HepG2 (cell line): ENCODE results near the gene KMT2E. TPM values are rescaled to one million over a fixed set of nuclear protein-coding genes. Genes with fewer than 3 reads are reported as not detected.

ENCODE experiments used
- ATAC-seq: fragments of 200-7000 bp; cut with Tn5 transposase; 3 replicates; pipeline ENCODE4 v1.9.1; 2020; ENCODE audit warnings: mild to moderate bottlenecking, moderate library complexity
- BruUV-seq: library from RNA; stranded (reverse); fragments of 400-500 nt; replicated peaks from 2 replicates; lab custom pipeline; 2021; lab: Mats Ljungman, UMichigan
- CTCF ChIA-PET: fragments of 300-600 bp; formaldehyde crosslinking; extraction: SDS; loops from one replicate; lab custom pipeline; 2021; ENCODE audit warnings: low total read pairs, inconsistent platforms, low intra/inter-chr PET ratio; lab: Yijun Ruan, JAX
- POLR2A ChIA-PET: fragments of 350-600 bp; sonication (Branson Sonifier 250); formaldehyde crosslinking; loops from one replicate; lab custom pipeline; 2020; ENCODE audit warnings: antibody characterized with exemption, inconsistent platforms; lab: Yijun Ruan, JAX
- DNase-seq: peaks from one replicate; pipeline ENCODE4 v3.0.0-alpha.2; 2015; ENCODE audit warnings: low spot score
- FAIRE-seq: peaks from 3 replicates; lab custom pipeline; 2011; peaks lifted over from hg19 to GRCh38; lab: Jason Lieb, UNC
- H2AFZ ChIP-seq: one replicate; pipeline ENCODE4 v1.6.1; 2011; ENCODE audit warnings: low read length, inconsistent platforms
- H3K27ac ChIP-seq: fragments of 300-600 bp; 3 replicates; pipeline ENCODE4 v1.8.0; 2011; ENCODE audit warnings: mixed run types, mild to moderate bottlenecking, mixed read lengths, low read length, inconsistent platforms; ENCODE audit not compliant: insufficient read depth; ENCODE audit errors: extremely low read length
- H3K27me3 ChIP-seq, 2 experiments: fragments of 200-600 bp in 1 of 2; 2 replicates in 1 of 2; 3 replicates in 1 of 2; pipeline versions ENCODE4 v1.6.0 to v1.8.0; 2011; ENCODE audit warnings: low read length in 2 of 2, mild to moderate bottlenecking in 2 of 2, moderate library complexity in 2 of 2, inconsistent platforms in 1 of 2; ENCODE audit not compliant: insufficient read depth in 2 of 2, control insufficient read depth in 1 of 2
- H3K36me3 ChIP-seq, 2 experiments: fragments of 200-600 bp in 1 of 2; replicated peaks in 1 of 2; 2 replicates in 1 of 2; 3 replicates in 1 of 2; pipeline versions ENCODE4 v1.5.1 to v1.8.0; 2011; ENCODE audit warnings: low read length in 2 of 2, inconsistent platforms in 1 of 2; ENCODE audit not compliant: insufficient read depth in 2 of 2, control insufficient read depth in 1 of 2
- H3K4me1 ChIP-seq: 2 replicates; pipeline ENCODE4 v1.5.1; 2012; ENCODE audit warnings: low read length, inconsistent platforms; ENCODE audit not compliant: insufficient read depth
- H3K4me2 ChIP-seq: 2 replicates; pipeline ENCODE4 v1.6.0; 2011; ENCODE audit warnings: low read depth, low read length, inconsistent platforms
- H3K4me3 ChIP-seq, 3 experiments: fragments of 200-600 bp in 1 of 3; sonication (generic), shearing (Covaris generic) in 1 of 3; replicated peaks in 1 of 3; 2 replicates each; pipeline ENCODE4 v1.5.1; 2011 to 2016; ENCODE audit warnings: low read length in 3 of 3, inconsistent platforms in 2 of 3, low read depth in 2 of 3, mild to moderate bottlenecking in 2 of 3, control low read depth in 1 of 3, mixed read lengths in 1 of 3; ENCODE audit not compliant: insufficient read depth in 1 of 3
- H3K79me2 ChIP-seq: one replicate; pipeline ENCODE4 v1.6.1; 2011; ENCODE audit warnings: low read length, inconsistent platforms; ENCODE audit not compliant: insufficient read depth
- H3K9ac ChIP-seq: 2 replicates; pipeline ENCODE4 v1.6.0; 2011; ENCODE audit warnings: mild to moderate bottlenecking, low read depth, low read length, inconsistent platforms; ENCODE audit not compliant: insufficient read depth
- H3K9me3 ChIP-seq: 2 replicates; pipeline ENCODE4 v1.5.1; 2012; ENCODE audit warnings: mild to moderate bottlenecking, low read length
- H4K20me1 ChIP-seq: 2 replicates; pipeline ENCODE4 v1.6.0; 2011; ENCODE audit warnings: inconsistent platforms, mild to moderate bottlenecking, low read length, moderate library complexity; ENCODE audit not compliant: insufficient read depth
- GATAD2A ChIP-seq: IDR thresholded peaks from 2 replicates; pipeline ENCODE4 v1.6.1; 2016
- GTF2F1 ChIP-seq: fragments of 150-350 bp; IDR thresholded peaks from 2 replicates; pipeline ENCODE4 v1.6.1; 2014; ENCODE audit warnings: low read length
- HNRNPL ChIP-seq: fragments of 200-400 bp; formaldehyde crosslinking; IDR thresholded peaks from 2 replicates; pipeline ENCODE4 v1.6.1; 2017; ENCODE audit warnings: mild to moderate bottlenecking, low read depth, low read length
- PLSCR1 ChIP-seq: sonication (generic); formaldehyde crosslinking; IDR thresholded peaks from 2 replicates; pipeline ENCODE4 v1.5.0; 2020; ENCODE audit warnings: missing genetic modification reagents, mild to moderate bottlenecking, borderline replicate concordance
- RXRA ChIP-seq: sonication (generic); formaldehyde crosslinking; IDR thresholded peaks from 2 replicates; pipeline ENCODE4 v1.5.1; 2020; ENCODE audit warnings: missing genetic modification reagents
- SCMH1 ChIP-seq: sonication (generic); formaldehyde crosslinking; IDR thresholded peaks from 2 replicates; pipeline ENCODE4 v1.9.0; 2021; ENCODE audit warnings: missing genetic modification reagents, mild to moderate bottlenecking, borderline replicate concordance
- SOX6 ChIP-seq, 2 experiments: fragments of 450-650 bp in 1 of 2; sonication (generic) in 1 of 2; formaldehyde crosslinking in 1 of 2; IDR thresholded peaks; 2 replicates each; pipeline versions ENCODE4 v1.4.0 to v1.6.1; 2017 to 2020; ENCODE audit warnings: antibody characterized with exemption in 1 of 2, mild to moderate bottlenecking in 1 of 2, missing genetic modification reagents in 1 of 2
- ZC3H13 ChIP-seq: sonication (generic); formaldehyde crosslinking; IDR thresholded peaks from 2 replicates; pipeline ENCODE4 v1.8.1; 2023; ENCODE audit warnings: mild to moderate bottlenecking, missing genetic modification reagents, moderate library complexity
- ZNF292 ChIP-seq: sonication (generic); formaldehyde crosslinking; IDR thresholded peaks from 2 replicates; pipeline ENCODE4 v1.8.1; 2022; ENCODE audit warnings: mild to moderate bottlenecking, low read depth, missing genetic modification reagents, borderline replicate concordance
- ZNF768 ChIP-seq: sonication (generic); formaldehyde crosslinking; IDR thresholded peaks from 2 replicates; pipeline ENCODE4 v1.4.0; 2020; ENCODE audit warnings: missing genetic modification reagents
- WGBS: methylation state at CpG from one replicate; pipeline ENCODE4 v1.1.6; 2017; ENCODE audit warnings: low lambda C conversion rate; 5-methylcytosine and 5-hydroxymethylcytosine counted together
- in situ Hi-C: cut with HindIII; loops from 2 replicates; pipeline ENCODE4 v1.10.0; 2017; ENCODE audit warnings: low pct_unique_long_range_greater_than_20kb; ENCODE audit not compliant: extremely low pct_ligation_motif_present
- intact Hi-C: fragments of 100-400 bp; cut with micrococcal nuclease; formaldehyde crosslinking; loops from one replicate; pipeline ENCODE4 v1.10.0; 2022; ENCODE audit not compliant: unreplicated experiment
- polyA plus RNA-seq, 8 experiments: library from polyadenylated mRNA; depleted of rRNA in 3 of 8; stranded (reverse) in 7 of 8; unstranded in 1 of 8; fragments of >200 nt; fragmentation: Illumina TruSeq in 4 of 8; extraction: Trizol in 4 of 8; gene quantifications; 2 replicates each; pipeline versions ENCODE4 v1.2.1 to v1.2.3, GENCODE V29; 2011 to 2016; ENCODE audit warnings: low read depth in 4 of 8, missing spikeins in 1 of 8, mixed read lengths in 1 of 8; ENCODE audit not compliant: insufficient read depth in 1 of 8
- total RNA-seq, 5 experiments: library from RNA; depleted of rRNA; stranded (reverse); fragments of >200 nt; fragmentation: Illumina TruSeq; extraction: Trizol; gene quantifications; 2 replicates each; pipeline ENCODE4 v1.2.3, GENCODE V29; 2016; ENCODE audit warnings: low read depth in 1 of 5
- TF ChIP-seq, protein P1 (sequence below): sonication (generic); formaldehyde crosslinking; IDR thresholded peaks from 2 replicates; pipeline ENCODE4 v1.8.1; 2023; ENCODE audit warnings: missing genetic modification reagents, mild to moderate bottlenecking, borderline replicate concordance
- TF ChIP-seq, protein P2 (sequence below): sonication (generic); formaldehyde crosslinking; IDR thresholded peaks from 2 replicates; pipeline ENCODE4 v1.5.1; 2020; ENCODE audit warnings: mild to moderate bottlenecking, missing genetic modification reagents

KMT2E gene
- total and polyA plus RNA-seq, 2 of the 13 experiments (the other 11 are each of a cell fraction or from before 2014, with no cell fraction given): 6.3 to 24.4 TPM

DNA sequence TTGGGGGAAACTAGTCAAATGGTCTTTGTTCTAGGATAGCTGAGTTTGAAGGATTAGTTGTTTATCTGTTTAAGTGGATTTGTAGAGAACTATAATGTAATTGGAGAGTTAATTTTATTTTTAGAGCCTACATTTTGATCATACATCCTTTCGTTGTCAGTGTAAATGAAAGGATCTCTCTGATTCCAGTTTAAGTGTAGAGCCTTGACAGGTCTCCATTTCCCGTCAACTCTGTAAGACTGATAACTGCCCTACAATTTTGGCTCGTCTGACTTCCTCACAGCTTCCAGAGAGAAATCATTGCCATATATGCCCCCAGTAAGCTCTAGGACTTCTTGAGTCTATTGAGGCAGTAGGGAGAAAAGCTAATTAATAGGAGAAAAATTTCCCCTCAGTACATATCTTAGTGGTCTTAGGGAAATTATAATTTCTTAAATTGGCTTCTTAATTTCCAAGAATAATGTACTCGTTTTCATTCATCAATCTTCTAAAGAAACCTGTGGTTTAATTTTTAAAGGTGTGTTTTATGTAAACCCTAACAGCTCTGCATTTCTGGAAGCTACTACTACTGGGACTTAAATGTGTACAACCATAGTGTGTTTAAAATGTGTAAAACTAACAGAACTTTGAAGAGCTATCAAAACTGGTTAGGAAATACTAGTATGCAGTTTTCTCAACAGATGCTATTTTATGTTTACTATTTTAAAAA is 3.8 kb downstream of the KMT2E start:
- Histone ChIP-seq H3K36me3 (no peaks in the 10 kb centered on the region; a peak in 1 of 5 replicates), H3K4me2 (peak overlapping the region; percentile 79), H2AFZ (no peak overlapping the region), H3K4me3 (peak overlapping the region; percentile 98 to 100 (median 99); a peak in 5 of 6 replicates), H3K27ac (no peak overlapping the region), H3K27me3 (no peaks in the 10 kb centered on the region; a peak in 1 of 5 replicates), H3K4me1 (peaks cover 36% of the 10 kb centered on the region), H3K9ac (peak overlapping the region; percentile 100; the same call in 1 of the 2 replicates), H4K20me1 (peaks cover 63% of the 10 kb centered on the region), H3K79me2 (peaks cover 96% of the 10 kb centered on the region), H3K9me3 (no peaks in the 10 kb centered on the region)
- 24% methylated on average over 4 of the region's 4 CpGs for WGBS
- in situ Hi-C loops: no loop called here
- TF ChIP-seq SOX6 (IDR thresholded peaks at IDR 0.05) (no peak), SOX6 (CRISPR knock-in tag; IDR thresholded peaks at IDR 0.05) (no peak), GTF2F1 (no peak), PLSCR1 (CRISPR knock-in tag) (no peak), GATAD2A (no peak), RXRA (CRISPR knock-in tag) (no peak), HNRNPL (no peak), ZC3H13 (CRISPR knock-in tag) (no peak), SCMH1 (CRISPR knock-in tag) (no peak), ZNF292 (no peak), ZNF768 (CRISPR knock-in tag) (no peak)
- TF ChIP-seq, protein P1, sequence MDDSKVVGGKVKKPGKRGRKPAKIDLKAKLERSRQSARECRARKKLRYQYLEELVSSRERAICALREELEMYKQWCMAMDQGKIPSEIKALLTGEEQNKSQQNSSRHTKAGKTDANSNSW (CRISPR knock-in tag): no peak
- TF ChIP-seq, protein P2, sequence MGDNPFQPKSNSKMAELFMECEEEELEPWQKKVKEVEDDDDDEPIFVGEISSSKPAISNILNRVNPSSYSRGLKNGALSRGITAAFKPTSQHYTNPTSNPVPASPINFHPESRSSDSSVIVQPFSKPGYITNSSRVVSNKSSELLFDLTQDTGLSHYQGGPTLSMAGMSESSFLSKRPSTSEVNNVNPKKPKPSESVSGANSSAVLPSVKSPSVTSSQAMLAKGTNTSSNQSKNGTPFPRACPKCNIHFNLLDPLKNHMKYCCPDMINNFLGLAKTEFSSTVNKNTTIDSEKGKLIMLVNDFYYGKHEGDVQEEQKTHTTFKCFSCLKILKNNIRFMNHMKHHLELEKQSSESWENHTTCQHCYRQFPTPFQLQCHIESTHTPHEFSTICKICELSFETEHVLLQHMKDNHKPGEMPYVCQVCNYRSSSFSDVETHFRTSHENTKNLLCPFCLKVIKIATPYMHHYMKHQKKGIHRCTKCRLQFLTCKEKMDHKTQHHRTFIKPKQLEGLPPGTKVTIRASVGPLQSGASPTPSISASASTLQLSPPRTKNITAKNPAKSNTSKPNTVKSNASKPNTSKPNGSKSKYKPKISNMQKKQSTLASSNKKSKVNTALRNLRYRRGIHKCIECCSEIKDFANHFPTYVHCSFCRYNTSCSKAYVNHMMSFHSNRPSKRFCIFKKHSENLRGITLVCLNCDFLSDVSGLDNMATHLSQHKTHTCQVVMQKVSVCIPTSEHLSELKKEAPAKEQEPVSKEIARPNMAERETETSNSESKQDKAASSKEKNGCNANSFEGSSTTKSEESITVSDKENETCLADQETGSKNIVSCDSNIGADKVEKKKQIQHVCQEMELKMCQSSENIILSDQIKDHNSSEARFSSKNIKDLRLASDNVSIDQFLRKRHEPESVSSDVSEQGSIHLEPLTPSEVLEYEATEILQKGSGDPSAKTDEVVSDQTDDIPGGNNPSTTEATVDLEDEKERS (CRISPR knock-in tag): no peak
- FAIRE-seq: no peak
- DNase-seq: no peak
- intact Hi-C loops: no loop called here
- ChIA-PET CTCF (no interaction called here), POLR2A (interaction anchor here (0.9 to 1.3 kb wide), 2 partner anchors 34 to 514 kb away, joined by 3 to 5 read pairs; no protein-coding TSS in a partner anchor)
- no peak for ATAC-seq
- no TSS peak for BruUV-seq
